ENCODE measurements around the gene SNX27. TPM values are rescaled to one million over a fixed set of nuclear protein-coding genes. Genes with fewer than 3 reads are reported as not detected.

Gene SNX27
- total RNA-seq, 4 donors from 2014 or later, result 35.7 to 44.6 (median 41.7) TPM

GRCh38 chr1:151579436-151580225 is 32.2 kb upstream of the SNX27 start:
- Histone ChIP-seq H3K9me3 (no peaks in the 10 kb centered on the region), H3K4me1 (no peaks in the 10 kb centered on the region), H3K27ac (no peak overlapping the region), H3K36me3 (peaks cover 0 to 54% (median 3%) of the 10 kb centered on the region in 3 donors), H3K4me3 (no peak overlapping the region), H3K27me3 (no peaks in the 10 kb centered on the region)
- 80 to 85% methylated on average over 8 of the region's 8 CpGs for WGBS, 2 donors
- no peak for DNase-seq (ENCODE audit: low spot score in 2 of 2)
- no peak for TF ChIP-seq EP300 (IDR thresholded peaks at IDR 0.05)
- TF ChIP-seq CTCF (IDR thresholded peaks at IDR 0.05), result no peak
- no peak for TF ChIP-seq POLR2A (IDR thresholded peaks at IDR 0.05)

- H3K4me1 ChIP-seq, result no peaks in the 10 kb centered on the region
- H3K4me3 ChIP-seq, result no peak overlapping the region
- H3K27ac ChIP-seq, result no peak overlapping the region
- H3K36me3 ChIP-seq, result peaks cover 0 to 36% (median 3%) of the 10 kb centered on the region in 3 donors
- H3K9me3 ChIP-seq, result no peaks in the 10 kb centered on the region
- TF ChIP-seq POLR2A (IDR thresholded peaks at IDR 0.05), result no peak
- TF ChIP-seq EP300 (IDR thresholded peaks at IDR 0.05), result no peak
- TF ChIP-seq CTCF (IDR thresholded peaks at IDR 0.05), result no peak
- no peaks in the 10 kb centered on the region for H3K27me3 ChIP-seq
- no peak for DNase-seq (ENCODE audit: low spot score in 2 of 2)
- whole genome bisulfite sequencing, 2 donors, result 65 to 66% methylated on average over 4 to 5 of the region's 5 CpGs
Observed at GRCh38 chr1:151581451-151581850, 30.4 kb upstream of the SNX27 start.

- Histone ChIP-seq H3K36me3 (peaks cover 0 to 35% (median 3%) of the 10 kb centered on the region in 3 donors), H3K27ac (no peak overlapping the region), H3K27me3 (no peaks in the 10 kb centered on the region), H3K4me3 (no peak overlapping the region), H3K4me1 (no peaks in the 10 kb centered on the region), H3K9me3 (no peaks in the 10 kb centered on the region)
- 73 to 86% methylated on average over 1 of the region's 1 CpG for WGBS, 2 donors
- TF ChIP-seq POLR2A (IDR thresholded peaks at IDR 0.05) (no peak), CTCF (IDR thresholded peaks at IDR 0.05) (no peak), EP300 (IDR thresholded peaks at IDR 0.05) (no peak)
- DNase-seq (ENCODE audit: low spot score in 2 of 2), result no peak
Observed at GRCh38 chr1:151581921-151582320, 29.9 kb upstream of the SNX27 start.

GRCh38 chr1:151583796-151584195 is 28.1 kb upstream of the SNX27 start:
- H3K36me3 ChIP-seq, result peaks cover 0 to 28% (median 3%) of the 10 kb centered on the region in 3 donors
- no peaks in the 10 kb centered on the region for H3K9me3 ChIP-seq
- H3K4me3 ChIP-seq, result no peak overlapping the region
- H3K4me1 ChIP-seq, result no peaks in the 10 kb centered on the region
- no peak for DNase-seq (ENCODE audit: low spot score in 2 of 2)
- H3K27ac ChIP-seq, result no peak overlapping the region
- H3K27me3 ChIP-seq, result no peaks in the 10 kb centered on the region
- WGBS, 2 donors, result 62 to 74% methylated on average over 2 of the region's 2 CpGs
- TF ChIP-seq POLR2A (IDR thresholded peaks at IDR 0.05), result no peak
- no peak for TF ChIP-seq EP300 (IDR thresholded peaks at IDR 0.05)

GRCh38 chr1:151584278-151584677 is 27.6 kb upstream of the SNX27 start:
- Histone ChIP-seq H3K4me1 (no peaks in the 10 kb centered on the region), H3K27ac (no peak overlapping the region), H3K36me3 (peaks cover 0 to 23% (median 3%) of the 10 kb centered on the region in 3 donors), H3K4me3 (no peak overlapping the region), H3K27me3 (no peaks in the 10 kb centered on the region), H3K9me3 (no peaks in the 10 kb centered on the region)
- 75 to 79% methylated on average over 6 of the region's 6 CpGs for WGBS, 2 donors
- TF ChIP-seq EP300 (IDR thresholded peaks at IDR 0.05) (no peak), CTCF (IDR thresholded peaks at IDR 0.05) (no peak), POLR2A (IDR thresholded peaks at IDR 0.05) (no peak)
- no peak for DNase-seq (ENCODE audit: low spot score in 2 of 2)
